ENCODE results near the gene SLC35F6.

The SLC35F6 gene

GRCh38 chr2:26772064-26773001 lies 8.2 kb downstream of the SLC35F6 start:
- H3K9me3 ChIP-seq (ENCODE audit: control insufficient read depth, low read length), result no peaks in the 10 kb centered on the region
- peaks cover 46% of the 10 kb centered on the region for H3K4me1 ChIP-seq (ENCODE audit: control insufficient read depth, insufficient read depth, low read length)
- peak overlapping the region; percentile 56 for H3K4me3 ChIP-seq (ENCODE audit: low read length)
- H3K9ac ChIP-seq (ENCODE audit: low read length), result peak overlapping the region; percentile 71
- peaks cover 37% of the 10 kb centered on the region for H3K36me3 ChIP-seq (ENCODE audit: control insufficient read depth, insufficient read depth, low read length, severe bottlenecking)
- no peak for DNase-seq (ENCODE audit: low read depth)
- no peaks in the 10 kb centered on the region for H3K27me3 ChIP-seq (replicated peaks; ENCODE audit: control insufficient read depth, insufficient read depth, low read length)

GRCh38 chr2:26776195-26776800 lies 12.2 kb downstream of the SLC35F6 start:
- Histone ChIP-seq H3K9ac (ENCODE audit: low read length) (no peak overlapping the region), H3K4me3 (ENCODE audit: low read length) (no peak overlapping the region), H3K27me3 (replicated peaks; ENCODE audit: control insufficient read depth, insufficient read depth, low read length) (no peaks in the 10 kb centered on the region), H3K9me3 (ENCODE audit: control insufficient read depth, low read length) (no peaks in the 10 kb centered on the region), H3K4me1 (ENCODE audit: control insufficient read depth, insufficient read depth, low read length) (peaks cover 29% of the 10 kb centered on the region), H3K36me3 (ENCODE audit: control insufficient read depth, insufficient read depth, low read length, severe bottlenecking) (peaks cover 76% of the 10 kb centered on the region)
- no peak for DNase-seq (ENCODE audit: low read depth)

GRCh38 chr2:26778098-26778497 lies 14.0 kb downstream of the SLC35F6 start:
- H3K27me3 ChIP-seq (replicated peaks; ENCODE audit: control insufficient read depth, insufficient read depth, low read length), result no peaks in the 10 kb centered on the region

GRCh38 chr2:26778507-26778906 lies 14.4 kb downstream of the SLC35F6 start:
- DNase-seq (ENCODE audit: low read depth), result no peak
- peaks cover 11% of the 10 kb centered on the region for H3K4me1 ChIP-seq (ENCODE audit: control insufficient read depth, insufficient read depth, low read length)
- H3K36me3 ChIP-seq (ENCODE audit: control insufficient read depth, insufficient read depth, low read length, severe bottlenecking), result peaks cover 80% of the 10 kb centered on the region
- H3K9ac ChIP-seq (ENCODE audit: low read length), result no peak overlapping the region
- H3K9me3 ChIP-seq (ENCODE audit: control insufficient read depth, low read length), result no peaks in the 10 kb centered on the region
- no peak overlapping the region for H3K4me3 ChIP-seq (ENCODE audit: low read length)
- H3K27me3 ChIP-seq (replicated peaks; ENCODE audit: control insufficient read depth, insufficient read depth, low read length), result no peaks in the 10 kb centered on the region

More at GRCh38 chr2:26778098-26778497, 14.0 kb downstream of the SLC35F6 start:
- Histone ChIP-seq H3K4me3 (ENCODE audit: low read length) (no peak overlapping the region), H3K9me3 (ENCODE audit: control insufficient read depth, low read length) (no peaks in the 10 kb centered on the region), H3K9ac (ENCODE audit: low read length) (no peak overlapping the region), H3K36me3 (ENCODE audit: control insufficient read depth, insufficient read depth, low read length, severe bottlenecking) (peaks cover 80% of the 10 kb centered on the region), H3K4me1 (ENCODE audit: control insufficient read depth, insufficient read depth, low read length) (peaks cover 11% of the 10 kb centered on the region)
- DNase-seq (ENCODE audit: low read depth), result no peak

GRCh38 chr2:26780203-26780760 lies 16.2 kb downstream of the SLC35F6 start:
- Histone ChIP-seq H3K27me3 (replicated peaks; ENCODE audit: control insufficient read depth, insufficient read depth, low read length) (no peaks in the 10 kb centered on the region), H3K4me1 (ENCODE audit: control insufficient read depth, insufficient read depth, low read length) (peaks cover 13% of the 10 kb centered on the region), H3K9me3 (ENCODE audit: control insufficient read depth, low read length) (no peaks in the 10 kb centered on the region), H3K4me3 (ENCODE audit: low read length) (no peak overlapping the region), H3K36me3 (ENCODE audit: control insufficient read depth, insufficient read depth, low read length, severe bottlenecking) (peaks cover 63% of the 10 kb centered on the region), H3K9ac (ENCODE audit: low read length) (no peak overlapping the region)
- DNase-seq (ENCODE audit: low read depth), result no peak

GRCh38 chr2:26782876-26783704 lies 19.0 kb downstream of the SLC35F6 start:
- H3K9ac ChIP-seq (ENCODE audit: low read length), result no peak overlapping the region
- no peaks in the 10 kb centered on the region for H3K27me3 ChIP-seq (replicated peaks; ENCODE audit: control insufficient read depth, insufficient read depth, low read length)
- peaks cover 21% of the 10 kb centered on the region for H3K4me1 ChIP-seq (ENCODE audit: control insufficient read depth, insufficient read depth, low read length)
- H3K9me3 ChIP-seq (ENCODE audit: control insufficient read depth, low read length), result no peaks in the 10 kb centered on the region
- no peak for DNase-seq (ENCODE audit: low read depth)
- peaks cover 35% of the 10 kb centered on the region for H3K36me3 ChIP-seq (ENCODE audit: control insufficient read depth, insufficient read depth, low read length, severe bottlenecking)
- H3K4me3 ChIP-seq (ENCODE audit: low read length), result no peak overlapping the region

GRCh38 chr2:26784570-26785234 lies 20.6 kb downstream of the SLC35F6 start:
- Histone ChIP-seq H3K4me1 (ENCODE audit: control insufficient read depth, insufficient read depth, low read length) (peaks cover 21% of the 10 kb centered on the region), H3K4me3 (ENCODE audit: low read length) (peak overlapping the region; percentile 88), H3K9me3 (ENCODE audit: control insufficient read depth, low read length) (no peaks in the 10 kb centered on the region), H3K9ac (ENCODE audit: low read length) (peak overlapping the region; percentile 83), H3K27me3 (replicated peaks; ENCODE audit: control insufficient read depth, insufficient read depth, low read length) (no peaks in the 10 kb centered on the region), H3K36me3 (ENCODE audit: control insufficient read depth, insufficient read depth, low read length, severe bottlenecking) (peaks cover 20% of the 10 kb centered on the region)
- no peak for DNase-seq (ENCODE audit: low read depth)

GRCh38 chr2:26785431-26786206 lies 21.5 kb downstream of the SLC35F6 start, which contains the start of gene CENPA:
CENPA (plus strand) TSS chr2:26786056; CDS start chr2:26786197, 141 bp downstream.
- H3K36me3 ChIP-seq (ENCODE audit: control insufficient read depth, insufficient read depth, low read length, severe bottlenecking), result peaks cover 10% of the 10 kb centered on the region
- H3K4me3 ChIP-seq (ENCODE audit: low read length), result peak within 1 kb of the TSS; percentile 88
- DNase-seq (ENCODE audit: low read depth), result peak; percentile 99

GRCh38 chr2:26786207-26787028 lies 22.3 kb downstream of the SLC35F6 start:
- Histone ChIP-seq H3K9me3 (ENCODE audit: control insufficient read depth, low read length) (peaks cover 6% of the 10 kb centered on the region), H3K4me1 (ENCODE audit: control insufficient read depth, insufficient read depth, low read length) (peaks cover 10% of the 10 kb centered on the region), H3K27me3 (replicated peaks; ENCODE audit: control insufficient read depth, insufficient read depth, low read length) (no peaks in the 10 kb centered on the region), H3K4me3 (ENCODE audit: low read length) (peak overlapping the region; percentile 85), H3K9ac (ENCODE audit: low read length) (peak overlapping the region; percentile 78), H3K36me3 (ENCODE audit: control insufficient read depth, insufficient read depth, low read length, severe bottlenecking) (peaks cover 2% of the 10 kb centered on the region)
- peak; percentile 42 for DNase-seq (ENCODE audit: low read depth)

More at GRCh38 chr2:26785431-26786206, 21.5 kb downstream of the SLC35F6 start, which contains the start of gene CENPA:
- H3K4me1 ChIP-seq (ENCODE audit: control insufficient read depth, insufficient read depth, low read length), result peaks cover 12% of the 10 kb centered on the region
- H3K9me3 ChIP-seq (ENCODE audit: control insufficient read depth, low read length), result peaks cover under 1% of the 10 kb centered on the region
- H3K9ac ChIP-seq (ENCODE audit: low read length), result peak within 1 kb of the TSS; percentile 83
- no peaks in the 10 kb centered on the region for H3K27me3 ChIP-seq (replicated peaks; ENCODE audit: control insufficient read depth, insufficient read depth, low read length)

Measured in adipocyte (in vitro differentiated cells).